B cell (primary cell): ENCODE measurements around the gene DIP2B. TPM values are rescaled to one million over a fixed set of nuclear protein-coding genes. Genes with fewer than 3 reads are reported as not detected.

ENCODE experiments used
- ATAC-seq: fragments of 200-7000 bp; cut with Tn5 transposase; one replicate; pipeline ENCODE4 v1.10.0; 2021; ENCODE audit warnings: low read depth, mild to moderate bottlenecking, moderate number of reproducible peaks, moderate library complexity
- CTCF ChIA-PET: fragments of 350-600 bp; sonication (Branson Sonifier 250); formaldehyde crosslinking; loops from one replicate; lab custom pipeline; 2021; ENCODE audit warnings: antibody characterized with exemption, inconsistent platforms; lab: Charles Lee
- POLR2A ChIA-PET: fragments of 350-600 bp; sonication (Branson Sonifier 250); formaldehyde crosslinking; loops from one replicate; lab custom pipeline; 2021; ENCODE audit warnings: antibody characterized with exemption; lab: Charles Lee
- DNase-seq: peaks from one replicate; pipeline ENCODE4 v3.0.0; 2013
- H2AFZ ChIP-seq: 2 replicates; pipeline ENCODE4 v1.6.1; 2012; ENCODE audit warnings: mild to moderate bottlenecking, low read depth, low read length; ENCODE audit not compliant: insufficient read depth, poor library complexity, severe bottlenecking
- H3K27ac ChIP-seq, 2 donors: 1 replicate in 1 of 2; 2 replicates in 1 of 2; pipeline ENCODE4 v1.5.1; 2012 to 2013; ENCODE audit warnings: low read length in 2 of 2, mild to moderate bottlenecking in 2 of 2, moderate library complexity in 1 of 2
- H3K27me3 ChIP-seq, 4 experiments: fragments of 200-600 bp in 1 of 4; sonication (generic) in 1 of 4; replicated peaks in 1 of 4; 1 replicate in 2 of 4; 2 replicates in 2 of 4; pipeline versions ENCODE4 v1.6.1 to v1.7.0; 2013 to 2016; ENCODE audit warnings: low read length in 3 of 4, mild to moderate bottlenecking in 2 of 4, mixed read lengths in 1 of 4, moderate library complexity in 1 of 4; ENCODE audit not compliant: insufficient read depth in 4 of 4, control insufficient read depth in 3 of 4; ENCODE audit errors: control extremely low read depth in 1 of 4
- H3K36me3 ChIP-seq, 2 experiments: replicated peaks in 1 of 2; 1 replicate in 1 of 2; 2 replicates in 1 of 2; pipeline versions ENCODE4 v1.6.1 to v1.7.1; 2013; ENCODE audit warnings: low read length in 1 of 2; ENCODE audit not compliant: insufficient read depth in 2 of 2, control insufficient read depth in 1 of 2; ENCODE audit errors: control extremely low read depth in 1 of 2, extremely low read depth in 1 of 2
- H3K4me1 ChIP-seq, 2 donors: fragments of 200-600 bp in 1 of 2; sonication (generic) in 1 of 2; 1 replicate in 1 of 2; 2 replicates in 1 of 2; pipeline versions ENCODE4 v1.5.1 to v1.6.1; 2013 to 2017; ENCODE audit warnings: low read length in 2 of 2; ENCODE audit not compliant: control insufficient read depth in 2 of 2, insufficient read depth in 2 of 2
- H3K4me2 ChIP-seq: replicated peaks from 2 replicates; pipeline ENCODE3; 2012; ENCODE audit warnings: mild to moderate bottlenecking, low read depth, low read length; ENCODE audit not compliant: poor library complexity, severe bottlenecking
- H3K4me3 ChIP-seq, 5 experiments: fragments of 200-600 bp in 1 of 5; sonication (generic) in 1 of 5; 1 replicate in 3 of 5; 2 replicates in 2 of 5; pipeline versions ENCODE4 v1.5.1 to v1.7.0; 2011 to 2016; ENCODE audit warnings: low read length in 4 of 5, mild to moderate bottlenecking in 4 of 5, low read depth in 2 of 5, control low read depth in 1 of 5, moderate library complexity in 1 of 5; ENCODE audit not compliant: insufficient read depth in 1 of 5; ENCODE audit errors: control extremely low read depth in 1 of 5, extremely low read depth in 1 of 5
- H3K79me2 ChIP-seq: fragments of 200-600 bp; sonication (generic); one replicate; pipeline ENCODE4 v1.6.0; 2016; ENCODE audit warnings: low read length; ENCODE audit not compliant: control insufficient read depth, insufficient read depth
- H3K9ac ChIP-seq: fragments of 200-600 bp; sonication (generic); 2 replicates; pipeline ENCODE4 v1.6.1; 2017; ENCODE audit warnings: mild to moderate bottlenecking, low read length, moderate library complexity
- H3K9me3 ChIP-seq, 3 donors: one replicate each; pipeline versions ENCODE4 v1.6.1 to v1.7.1; 2013; ENCODE audit warnings: low read length in 2 of 3; ENCODE audit not compliant: control insufficient read depth in 2 of 3, insufficient read depth in 1 of 3; ENCODE audit errors: control extremely low read depth in 1 of 3
- H4K20me1 ChIP-seq: 2 replicates; pipeline ENCODE4 v1.6.0; 2012; ENCODE audit warnings: mild to moderate bottlenecking, low read length; ENCODE audit not compliant: insufficient read depth, control insufficient read depth, poor library complexity, severe bottlenecking
- H3K27ac Mint-ChIP-seq: one replicate; pipeline ENCODE4 v1.8.0; 2021; ENCODE audit warnings: mixed read lengths
- H3K27me3 Mint-ChIP-seq: one replicate; pipeline ENCODE4 v1.8.0; 2021; ENCODE audit warnings: mixed read lengths
- H3K4me1 Mint-ChIP-seq: one replicate; pipeline ENCODE4 v1.8.0; 2021; ENCODE audit warnings: mixed read lengths
- H3K4me3 Mint-ChIP-seq: one replicate; pipeline ENCODE4 v1.8.0; 2021; ENCODE audit warnings: mixed read lengths
- H3K9me3 Mint-ChIP-seq: one replicate; pipeline ENCODE4 v1.8.0; 2022; ENCODE audit warnings: mixed read lengths; ENCODE audit not compliant: insufficient read depth
- EZH2 ChIP-seq: IDR thresholded peaks from 2 replicates; pipeline ENCODE4 v1.6.1; 2012; ENCODE audit warnings: borderline replicate concordance, low read depth, mild to moderate bottlenecking, moderate library complexity, low read length; ENCODE audit not compliant: insufficient read depth, poor library complexity, severe bottlenecking
- WGBS: methylation state at CpG from one replicate; pipeline ENCODE4 v1.1.5; 2013; ENCODE audit warnings: missing lambda C conversion rate; ENCODE audit not compliant: insufficient coverage; 5-methylcytosine and 5-hydroxymethylcytosine counted together
- intact Hi-C: fragments of 100-400 bp; cut with micrococcal nuclease; formaldehyde crosslinking; loops from one replicate; pipeline ENCODE4 v1.10.0; 2022
- polyA plus RNA-seq: library from polyadenylated mRNA; depleted of rRNA; stranded (reverse); fragments of >200 nt; gene quantifications from 2 replicates; pipeline ENCODE4 v1.2.3, GENCODE V29; 2012
- total RNA-seq, 2 donors: library from RNA; stranded (reverse); fragments of 120-200 nt in 1 of 2; gene quantifications; 1 replicate in 1 of 2; 2 replicates in 1 of 2; pipeline versions ENCODE4 v1.2.3 to v1.2.4, GENCODE V29; 2013 to 2022
- TF ChIP-seq, protein P1 (sequence below): fragments of 200-600 bp; IDR thresholded peaks from one replicate; pipeline ENCODE4 v1.8.0; 2022; ENCODE audit warnings: antibody characterized with exemption, mild to moderate bottlenecking

DIP2B gene
- total and polyA plus RNA-seq, 2 donors (not counting 1 experiment from before 2014, with no cell fraction given): 16.4 to 38.8 TPM

DNA sequence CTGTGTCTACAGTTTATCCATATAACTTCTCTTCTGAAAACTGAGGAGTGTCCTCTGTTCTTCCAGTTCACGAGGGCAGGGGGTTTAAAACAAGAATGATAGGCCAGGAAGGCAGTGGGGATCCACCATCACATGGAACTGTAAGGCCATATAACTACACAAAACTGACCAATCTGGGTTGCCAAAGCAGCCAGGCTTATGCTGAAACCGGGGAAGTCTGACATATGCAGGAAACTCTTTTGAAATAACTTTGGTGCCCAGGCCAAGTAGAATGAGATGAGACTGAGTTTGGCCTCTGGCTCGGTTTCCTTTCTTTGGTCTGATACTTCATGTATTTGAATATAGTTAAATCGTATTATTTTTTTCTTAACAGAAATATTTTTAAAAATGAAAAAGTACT, 241.1 kb downstream of the DIP2B start:
- WGBS: 100% methylated on average over 1 of the region's 4 CpGs
- no peak for ATAC-seq
- no peak overlapping the region for H3K4me2 ChIP-seq
- Mint-ChIP-seq H3K9me3 (no peaks in the 10 kb centered on the region), H3K27me3 (no peaks in the 10 kb centered on the region), H3K4me1 (no peaks in the 10 kb centered on the region), H3K4me3 (no peak overlapping the region), H3K27ac (no peak overlapping the region)
- no peaks in the 10 kb centered on the region for H3K27me3 ChIP-seq
- DNase-seq: no peak
- H3K4me1 ChIP-seq: no peaks in the 10 kb centered on the region
- ChIA-PET CTCF (no interaction called here), POLR2A (no interaction called here)
- H3K9me3 ChIP-seq: no peaks in the 10 kb centered on the region
- no peak overlapping the region for H2AFZ ChIP-seq
- no peak overlapping the region for H3K27ac ChIP-seq
- intact Hi-C loops: no loop called here
- no peak for TF ChIP-seq EZH2
- TF ChIP-seq, protein P1, sequence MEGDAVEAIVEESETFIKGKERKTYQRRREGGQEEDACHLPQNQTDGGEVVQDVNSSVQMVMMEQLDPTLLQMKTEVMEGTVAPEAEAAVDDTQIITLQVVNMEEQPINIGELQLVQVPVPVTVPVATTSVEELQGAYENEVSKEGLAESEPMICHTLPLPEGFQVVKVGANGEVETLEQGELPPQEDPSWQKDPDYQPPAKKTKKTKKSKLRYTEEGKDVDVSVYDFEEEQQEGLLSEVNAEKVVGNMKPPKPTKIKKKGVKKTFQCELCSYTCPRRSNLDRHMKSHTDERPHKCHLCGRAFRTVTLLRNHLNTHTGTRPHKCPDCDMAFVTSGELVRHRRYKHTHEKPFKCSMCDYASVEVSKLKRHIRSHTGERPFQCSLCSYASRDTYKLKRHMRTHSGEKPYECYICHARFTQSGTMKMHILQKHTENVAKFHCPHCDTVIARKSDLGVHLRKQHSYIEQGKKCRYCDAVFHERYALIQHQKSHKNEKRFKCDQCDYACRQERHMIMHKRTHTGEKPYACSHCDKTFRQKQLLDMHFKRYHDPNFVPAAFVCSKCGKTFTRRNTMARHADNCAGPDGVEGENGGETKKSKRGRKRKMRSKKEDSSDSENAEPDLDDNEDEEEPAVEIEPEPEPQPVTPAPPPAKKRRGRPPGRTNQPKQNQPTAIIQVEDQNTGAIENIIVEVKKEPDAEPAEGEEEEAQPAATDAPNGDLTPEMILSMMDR: no peak
- H3K36me3 ChIP-seq: peaks cover 6 to 65% of the 10 kb centered on the region in 2 experiments
- H3K9ac ChIP-seq: no peak overlapping the region
- no peaks in the 10 kb centered on the region for H3K79me2 ChIP-seq
- H4K20me1 ChIP-seq: no peaks in the 10 kb centered on the region
- no peak overlapping the region for H3K4me3 ChIP-seq

DNA sequence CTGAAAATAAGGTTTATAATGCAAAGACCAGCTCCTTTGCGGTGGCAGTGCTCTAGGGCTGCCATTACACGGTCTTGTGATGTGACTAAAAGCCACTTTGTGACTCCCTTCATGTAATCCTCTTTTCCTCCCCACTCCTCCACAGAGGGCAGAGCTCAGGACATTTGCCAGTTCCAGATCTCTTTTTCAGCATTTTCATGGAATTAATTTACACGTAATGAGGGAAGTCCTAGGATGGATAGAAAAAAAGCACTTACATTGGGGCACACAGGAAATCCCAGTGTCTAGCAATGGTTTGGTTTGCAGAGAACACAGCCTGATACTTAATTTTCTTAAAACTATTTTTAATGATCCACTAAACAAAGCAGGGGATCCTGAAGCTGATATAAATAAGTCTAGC, 241.6 kb downstream of the DIP2B start:
- Histone ChIP-seq H3K27ac (no peak overlapping the region), H3K4me1 (no peaks in the 10 kb centered on the region), H3K4me2 (no peak overlapping the region), H3K27me3 (no peaks in the 10 kb centered on the region), H3K4me3 (no peak overlapping the region), H3K36me3 (peaks cover 5 to 59% of the 10 kb centered on the region in 2 experiments), H3K9ac (no peak overlapping the region), H3K9me3 (no peaks in the 10 kb centered on the region), H2AFZ (no peak overlapping the region), H3K79me2 (no peaks in the 10 kb centered on the region), H4K20me1 (no peaks in the 10 kb centered on the region)
- Mint-ChIP-seq H3K27me3 (no peaks in the 10 kb centered on the region), H3K4me1 (no peaks in the 10 kb centered on the region), H3K4me3 (no peak overlapping the region), H3K27ac (no peak overlapping the region), H3K9me3 (no peaks in the 10 kb centered on the region)
- DNase-seq (no peak), ATAC-seq (no peak)
- POLR2A ChIA-PET: no interaction called here
- TF ChIP-seq, protein P1: no peak
- no peak for TF ChIP-seq EZH2
- intact Hi-C loops: no loop called here
- WGBS: 100% methylated on average over 2 of the region's 3 CpGs
- CTCF ChIA-PET: interaction anchor here (1.0 kb wide), 1 partner anchor 240 kb away, joined by 3 read pairs; no protein-coding TSS in a partner anchor
